8988T (cell line): Measurements from ENCODE around the gene KRT24.

Source experiments
- DNase-seq: peaks from one replicate; pipeline ENCODE4 v3.0.0; 2011

The KRT24 gene

GRCh38 chr17:40687106-40687505 lies 16.4 kb downstream of the KRT24 start:
- DNase-seq, result no peak

GRCh38 chr17:40686192-40686591 lies 17.4 kb downstream of the KRT24 start:
- no peak for DNase-seq

- DNase-seq, result no peak
Measured at GRCh38 chr17:40680998-40681397, 22.6 kb downstream of the KRT24 start.

- no peak for DNase-seq
Measured at GRCh38 chr17:40679523-40679907, 24.0 kb downstream of the KRT24 start.

GRCh38 chr17:40678902-40679522 lies 24.5 kb downstream of the KRT24 start:
- DNase-seq, result no peak

GRCh38 chr17:40675905-40676304 lies 27.6 kb downstream of the KRT24 start:
- no peak for DNase-seq

- no peak for DNase-seq
Measured at GRCh38 chr17:40672654-40673053, 30.9 kb downstream of the KRT24 start.

GRCh38 chr17:40671282-40671681 lies 32.3 kb downstream of the KRT24 start:
- no peak for DNase-seq

- DNase-seq, result no peak
Measured at GRCh38 chr17:40666331-40666730, 37.2 kb downstream of the KRT24 start.

GRCh38 chr17:40664582-40665333 lies 38.8 kb downstream of the KRT24 start, which contains the start of gene KRT222:
Gene KRT222, minus strand, starts transcription at chr17:40665177. Its CDS starts 78 bp downstream, at chr17:40665099.
- no peak for DNase-seq

GRCh38 chr17:40663252-40663651 lies 40.3 kb downstream of the KRT24 start:
- no peak for DNase-seq

- DNase-seq, result no peak
Measured at GRCh38 chr17:40659911-40660310, 43.6 kb downstream of the KRT24 start.

GRCh38 chr17:40658396-40658795 lies 45.2 kb downstream of the KRT24 start:
- DNase-seq, result no peak

GRCh38 chr17:40651939-40652338 lies 51.6 kb downstream of the KRT24 start:
- no peak for DNase-seq

GRCh38 chr17:40648384-40648968 lies 55.1 kb downstream of the KRT24 start:
- DNase-seq, result no peak
